Kidney epithelial cell (primary cell): ENCODE data around the gene SLC12A7. TPM values are rescaled to one million over a fixed set of nuclear protein-coding genes. Genes with fewer than 3 reads are reported as not detected.
"Not testable (repeated sequence)": the region's sequence is repeated elsewhere in the genome, so short reads cannot be mapped to it uniquely, and the experiment has no call there.

Experiments
- DNase-seq: peaks from one replicate; pipeline ENCODE4 v3.0.0-alpha.2; 2010; ENCODE audit warnings: low read depth
- H3K27me3 ChIP-seq: 2 replicates; pipeline ENCODE4 v1.6.0; 2011; ENCODE audit warnings: low read length; ENCODE audit not compliant: control insufficient read depth, insufficient read depth
- H3K36me3 ChIP-seq: 2 replicates; pipeline ENCODE4 v1.5.1; 2011; ENCODE audit warnings: low read length; ENCODE audit not compliant: control insufficient read depth, insufficient read depth
- H3K4me3 ChIP-seq: 2 replicates; pipeline ENCODE4 v1.5.1; 2011; ENCODE audit warnings: low read depth, mild to moderate bottlenecking, control low read depth, low read length
- total RNA-seq: library from RNA; depleted of rRNA; stranded (reverse); fragments of >200 nt; gene quantifications from 2 replicates; pipeline ENCODE4 v1.2.3, GENCODE V29; 2015
- TF ChIP-seq, protein P1 (sequence below): IDR thresholded peaks from 2 replicates; pipeline ENCODE4 v1.5.1; 2011; ENCODE audit warnings: mild to moderate bottlenecking, moderate library complexity, low read length, control low read depth, inconsistent platforms; ENCODE audit not compliant: insufficient read depth, poor library complexity, severe bottlenecking

SLC12A7 gene
- total RNA-seq, 1 donor from 2014 or later = 50.3 TPM

DNA sequence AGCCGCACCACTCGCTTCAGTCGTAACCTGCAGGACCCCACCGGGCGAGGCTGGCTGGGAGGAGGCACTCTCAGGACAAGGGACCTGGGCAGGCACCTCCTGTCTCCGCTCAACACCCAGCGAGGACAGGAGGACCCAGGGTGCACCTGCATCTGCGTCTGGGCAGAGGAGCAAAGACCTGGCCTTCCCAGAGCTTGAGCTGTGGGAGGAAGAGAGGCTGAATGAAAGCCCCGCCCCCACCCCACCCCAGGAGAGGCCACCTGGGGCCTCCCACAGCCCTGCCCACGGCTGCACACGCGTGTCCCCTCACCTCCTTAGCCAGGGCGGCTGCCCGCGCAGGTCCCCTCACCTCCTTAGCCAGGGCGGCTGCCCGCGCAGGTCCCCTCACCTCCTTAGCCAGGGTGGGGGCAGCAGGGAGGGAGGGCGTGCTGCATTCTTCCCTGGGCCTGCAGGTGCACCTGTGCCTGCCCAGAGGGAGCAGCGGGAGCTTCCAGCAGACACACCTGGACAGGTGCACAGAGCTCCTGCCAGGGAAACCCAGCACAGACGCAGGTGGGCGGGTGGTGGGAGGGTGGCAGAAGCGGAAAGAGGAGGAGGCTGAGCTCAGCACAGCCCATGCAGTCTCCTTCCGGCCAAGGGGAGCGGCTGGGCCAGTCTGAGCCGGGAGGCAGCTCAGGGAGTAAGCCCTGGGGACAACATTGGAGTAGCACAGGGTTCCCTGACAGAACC, 18.5 kb upstream of the SLC12A7 start:
- H3K27me3 ChIP-seq = peaks cover 20% of the 10 kb centered on the region

DNA sequence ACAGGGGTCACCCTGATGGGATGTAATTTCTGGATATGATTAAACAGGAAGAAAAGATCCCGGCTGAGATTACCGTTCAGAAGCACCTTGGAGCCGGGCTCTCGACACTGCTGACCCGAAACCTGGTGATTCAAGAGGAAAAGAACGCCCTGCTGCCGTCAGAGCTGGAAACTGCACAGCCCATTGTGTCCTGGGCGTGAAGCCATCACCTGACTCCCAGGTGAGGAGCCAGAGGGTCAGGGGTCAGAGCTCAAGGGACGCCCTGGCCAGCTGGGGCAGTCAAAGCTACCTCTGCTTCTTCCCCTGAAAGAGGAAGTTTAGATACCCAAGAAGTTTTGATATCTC, 17.8 kb upstream of the SLC12A7 start:
- peaks cover 19% of the 10 kb centered on the region for H3K27me3 ChIP-seq
- DNase-seq = no peak

More for the DNA sequence above, 18.5 kb upstream of the SLC12A7 start:
- no peak for DNase-seq
- Histone ChIP-seq H3K36me3 (no peaks in the 10 kb centered on the region), H3K4me3 (no peak overlapping the region)
- TF ChIP-seq, protein P1, sequence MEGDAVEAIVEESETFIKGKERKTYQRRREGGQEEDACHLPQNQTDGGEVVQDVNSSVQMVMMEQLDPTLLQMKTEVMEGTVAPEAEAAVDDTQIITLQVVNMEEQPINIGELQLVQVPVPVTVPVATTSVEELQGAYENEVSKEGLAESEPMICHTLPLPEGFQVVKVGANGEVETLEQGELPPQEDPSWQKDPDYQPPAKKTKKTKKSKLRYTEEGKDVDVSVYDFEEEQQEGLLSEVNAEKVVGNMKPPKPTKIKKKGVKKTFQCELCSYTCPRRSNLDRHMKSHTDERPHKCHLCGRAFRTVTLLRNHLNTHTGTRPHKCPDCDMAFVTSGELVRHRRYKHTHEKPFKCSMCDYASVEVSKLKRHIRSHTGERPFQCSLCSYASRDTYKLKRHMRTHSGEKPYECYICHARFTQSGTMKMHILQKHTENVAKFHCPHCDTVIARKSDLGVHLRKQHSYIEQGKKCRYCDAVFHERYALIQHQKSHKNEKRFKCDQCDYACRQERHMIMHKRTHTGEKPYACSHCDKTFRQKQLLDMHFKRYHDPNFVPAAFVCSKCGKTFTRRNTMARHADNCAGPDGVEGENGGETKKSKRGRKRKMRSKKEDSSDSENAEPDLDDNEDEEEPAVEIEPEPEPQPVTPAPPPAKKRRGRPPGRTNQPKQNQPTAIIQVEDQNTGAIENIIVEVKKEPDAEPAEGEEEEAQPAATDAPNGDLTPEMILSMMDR = no peak

GRCh38 chr5:1128977-1129710, 17.3 kb upstream of the SLC12A7 start:
- Histone ChIP-seq H3K4me3 (no peak overlapping the region), H3K27me3 (peaks cover 20% of the 10 kb centered on the region), H3K36me3 (no peaks in the 10 kb centered on the region)
- DNase-seq = no peak
- TF ChIP-seq, protein P1 = no peak

More for the DNA sequence above, 17.8 kb upstream of the SLC12A7 start:
- Histone ChIP-seq H3K36me3 (no peaks in the 10 kb centered on the region), H3K4me3 (no peak overlapping the region)
- TF ChIP-seq, protein P1 = no peak

GRCh38 chr5:1127959-1128785, 16.3 kb upstream of the SLC12A7 start:
- DNase-seq = no peak
- Histone ChIP-seq H3K27me3 (peaks cover 16% of the 10 kb centered on the region), H3K36me3 (no peaks in the 10 kb centered on the region), H3K4me3 (no peak overlapping the region)
- TF ChIP-seq, protein P1 = no peak

DNA sequence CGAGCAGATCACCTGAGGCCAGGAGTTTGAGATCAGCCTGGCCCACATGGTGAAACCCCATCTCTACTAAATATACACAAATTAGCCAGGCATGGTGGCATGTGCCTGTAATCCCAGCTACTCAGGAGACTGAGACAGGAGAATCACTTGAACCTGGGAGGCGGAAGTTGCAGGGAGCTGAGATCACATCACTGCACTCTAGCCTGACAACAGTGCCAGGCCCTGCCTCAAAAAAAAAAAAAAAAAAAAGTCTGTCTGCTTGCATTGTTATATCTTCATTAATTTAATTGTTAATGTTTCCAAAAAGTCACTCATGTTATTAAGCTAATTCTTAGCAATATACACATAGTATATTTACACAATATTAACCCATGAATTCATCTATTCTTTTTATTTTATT, 13.8 kb upstream of the SLC12A7 start:
- not testable (repeated sequence) for H3K36me3 ChIP-seq, DNase-seq, H3K4me3 ChIP-seq
- H3K27me3 ChIP-seq = peaks cover 17% of the 10 kb centered on the region

GRCh38 chr5:1125030-1125357, 13.1 kb upstream of the SLC12A7 start:
- TF ChIP-seq, protein P1 = no peak

More at GRCh38 chr5:1125030-1125357, 13.1 kb upstream of the SLC12A7 start:
- Histone ChIP-seq H3K27me3 (peaks cover 12% of the 10 kb centered on the region), H3K4me3 (no peak overlapping the region), H3K36me3 (no peaks in the 10 kb centered on the region)
- DNase-seq = no peak
